SK-N-SH (cell line): ENCODE data around the gene AVPI1.

ENCODE experiments used
- CTCF ChIP-seq: fragments of 200-600 bp; sonication (generic); IDR thresholded peaks from 2 replicates; pipeline ENCODE4 v1.6.1; 2017; ENCODE audit warnings: antibody characterized with exemption, mild to moderate bottlenecking, moderate library complexity
- RAD21 ChIP-seq: IDR thresholded peaks from 2 replicates; pipeline ENCODE4 v1.6.1; 2012; ENCODE audit warnings: mild to moderate bottlenecking, low read length
- RXRA ChIP-seq: IDR thresholded peaks from 2 replicates; pipeline ENCODE4 v1.4.0; 2012; ENCODE audit warnings: low read depth, mild to moderate bottlenecking, borderline replicate concordance
- TF ChIP-seq, protein P1 (sequence below): fragments of 150-350 bp; IDR thresholded peaks from 2 replicates; pipeline ENCODE4 v1.6.1; 2017; ENCODE audit warnings: antibody characterized with exemption, low read length, low read depth, borderline replicate concordance
- TF ChIP-seq, protein P2 (sequence below): IDR thresholded peaks from 2 replicates; pipeline ENCODE4 v1.4.0; 2012; ENCODE audit warnings: low read depth

DNA sequence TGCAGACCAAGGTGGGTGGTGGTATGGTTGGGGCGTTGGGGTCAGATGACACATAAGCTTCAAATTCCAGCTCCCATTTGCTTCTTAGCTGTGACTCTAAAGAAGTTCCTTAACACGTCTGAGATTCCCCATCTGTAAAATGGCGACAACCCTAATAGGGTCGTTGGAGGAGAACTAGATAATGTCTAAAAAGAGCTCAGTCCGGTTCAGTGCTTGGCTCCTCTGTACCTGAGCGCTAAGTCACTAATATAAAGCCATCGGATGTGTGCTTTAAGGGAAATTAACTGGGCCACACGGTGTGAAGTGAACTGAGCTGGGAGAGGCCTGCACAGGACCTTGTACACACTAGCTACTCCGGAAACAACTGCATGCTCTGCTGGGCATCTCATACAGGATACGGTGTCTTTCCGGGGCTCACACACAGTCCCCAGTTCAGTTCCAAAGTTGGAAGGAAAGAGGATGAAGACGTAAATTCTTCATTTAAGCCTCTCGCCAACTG, 49.4 kb upstream of the AVPI1 start:
- TF ChIP-seq RXRA (no peak), RAD21 (no peak), CTCF (no peak)
- TF ChIP-seq, protein P1, sequence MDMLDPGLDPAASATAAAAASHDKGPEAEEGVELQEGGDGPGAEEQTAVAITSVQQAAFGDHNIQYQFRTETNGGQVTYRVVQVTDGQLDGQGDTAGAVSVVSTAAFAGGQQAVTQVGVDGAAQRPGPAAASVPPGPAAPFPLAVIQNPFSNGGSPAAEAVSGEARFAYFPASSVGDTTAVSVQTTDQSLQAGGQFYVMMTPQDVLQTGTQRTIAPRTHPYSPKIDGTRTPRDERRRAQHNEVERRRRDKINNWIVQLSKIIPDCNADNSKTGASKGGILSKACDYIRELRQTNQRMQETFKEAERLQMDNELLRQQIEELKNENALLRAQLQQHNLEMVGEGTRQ: no peak
- TF ChIP-seq, protein P2, sequence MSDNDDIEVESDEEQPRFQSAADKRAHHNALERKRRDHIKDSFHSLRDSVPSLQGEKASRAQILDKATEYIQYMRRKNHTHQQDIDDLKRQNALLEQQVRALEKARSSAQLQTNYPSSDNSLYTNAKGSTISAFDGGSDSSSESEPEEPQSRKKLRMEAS: no peak
